Medulla oblongata (tissue), 1 donor: ENCODE data around the gene STMP1.
"Not testable (repeated sequence)": the region's sequence is repeated elsewhere in the genome, so short reads cannot be mapped to it uniquely, and the experiment has no call there.

Experiments
- DNase-seq: peaks from one replicate; pipeline ENCODE4 v3.0.0-alpha.2; 2015; ENCODE audit errors: extremely low spot score

STMP1 gene

GRCh38 chr7:135664046-135664589 lies 1.8 kb downstream of the STMP1 start:
- DNase-seq: no peak

DNA sequence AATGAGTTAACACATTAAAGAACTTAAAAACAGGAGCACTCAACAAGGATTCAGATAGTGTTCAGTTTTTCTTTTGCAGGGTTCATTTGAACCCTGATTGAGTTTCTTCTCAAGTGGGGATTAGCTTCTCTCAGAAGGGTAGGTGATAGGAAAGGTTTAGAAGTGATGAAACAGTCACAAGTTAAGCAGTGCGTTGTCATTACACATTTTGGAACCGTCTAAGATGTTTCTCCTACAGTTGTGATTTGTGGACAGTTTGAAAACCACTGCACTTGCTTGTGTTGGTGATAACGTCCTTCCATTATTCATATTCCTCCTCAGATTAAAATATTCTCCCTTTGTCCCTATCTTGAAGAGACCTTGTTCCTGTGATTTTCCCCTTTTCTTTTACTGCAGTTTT lies 2.7 kb downstream of the STMP1 start:
- no peak for DNase-seq

DNA sequence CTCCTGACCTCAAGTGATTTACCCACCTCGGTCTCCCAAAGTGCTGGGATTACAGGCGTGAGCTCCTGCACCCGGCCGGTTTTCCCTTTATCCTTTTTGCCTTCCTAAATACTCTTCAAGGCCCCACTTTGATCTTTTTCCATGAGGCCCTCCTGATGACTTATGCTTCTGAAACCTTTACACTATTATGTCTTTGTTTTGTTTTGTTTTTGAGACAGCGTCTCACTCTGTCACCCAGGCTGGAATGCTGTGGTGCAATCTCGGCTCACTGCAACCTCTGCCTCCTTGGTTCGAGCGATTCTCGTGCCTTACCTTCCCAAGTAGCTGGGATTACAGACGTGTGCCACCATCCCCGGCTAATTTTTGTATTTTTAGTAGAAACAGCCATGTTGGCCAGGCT lies 3.8 kb downstream of the STMP1 start:
- no peak for DNase-seq

DNA sequence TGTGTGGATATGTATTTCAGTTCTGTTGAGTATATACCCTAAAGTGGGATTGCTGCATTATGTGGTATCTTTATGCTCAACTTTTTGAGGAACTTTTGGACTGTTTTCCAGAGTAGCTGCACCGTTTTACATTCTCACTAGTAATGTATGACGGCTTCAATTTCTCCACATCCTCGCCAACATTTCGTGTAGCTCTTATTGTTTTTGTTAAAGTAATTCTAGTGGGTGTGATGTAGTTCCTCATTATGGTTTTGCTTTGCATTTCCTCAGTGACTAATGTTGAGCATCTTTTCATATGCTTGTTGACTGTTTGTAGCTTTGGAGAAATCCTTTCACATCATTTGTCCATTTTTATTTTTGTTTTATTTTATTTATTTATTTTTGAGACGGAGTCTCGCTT lies 4.5 kb downstream of the STMP1 start:
- DNase-seq: no peak

DNA sequence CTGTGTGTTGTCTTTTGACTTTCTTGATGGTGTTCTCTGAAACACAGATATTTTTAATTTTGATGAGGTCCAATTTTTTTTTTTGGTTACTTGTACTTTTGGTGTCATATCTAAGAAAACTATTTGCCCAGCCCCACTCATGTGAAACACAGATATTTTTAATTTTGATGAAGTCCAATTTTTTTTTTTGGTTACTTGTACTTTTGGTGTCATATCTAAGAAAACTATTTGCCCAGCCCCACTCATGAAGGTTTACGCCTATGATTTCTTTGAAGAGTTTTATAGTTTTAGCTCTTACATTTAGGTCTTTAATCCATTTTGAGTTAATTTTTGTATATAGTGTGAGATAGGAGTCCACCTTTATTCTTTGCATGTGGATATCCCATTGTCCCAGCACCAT lies 5.3 kb downstream of the STMP1 start:
- DNase-seq: not testable (repeated sequence)

- DNase-seq: not testable (repeated sequence)
Measured at GRCh38 chr7:135668852-135669395, 6.6 kb downstream of the STMP1 start.

DNA sequence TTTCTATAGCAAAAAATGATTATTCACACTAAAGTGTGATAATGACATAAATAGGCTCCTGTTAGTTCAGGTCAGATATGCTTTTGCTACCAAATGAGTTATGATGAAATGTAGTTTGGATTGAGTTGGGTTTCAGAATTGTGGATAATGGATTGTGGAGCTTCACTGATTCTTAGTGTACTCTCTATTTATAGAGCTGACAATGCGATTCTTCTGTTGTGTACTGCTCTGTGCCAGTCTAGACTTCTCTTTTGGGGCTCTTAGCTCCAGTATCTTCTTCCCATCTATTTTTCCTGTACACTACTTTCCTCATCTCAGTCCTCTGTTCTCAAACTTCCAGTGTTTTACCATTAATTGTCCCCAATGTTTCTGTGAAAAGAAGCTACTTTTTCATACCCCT lies 7.5 kb downstream of the STMP1 start:
- DNase-seq: no peak

DNA sequence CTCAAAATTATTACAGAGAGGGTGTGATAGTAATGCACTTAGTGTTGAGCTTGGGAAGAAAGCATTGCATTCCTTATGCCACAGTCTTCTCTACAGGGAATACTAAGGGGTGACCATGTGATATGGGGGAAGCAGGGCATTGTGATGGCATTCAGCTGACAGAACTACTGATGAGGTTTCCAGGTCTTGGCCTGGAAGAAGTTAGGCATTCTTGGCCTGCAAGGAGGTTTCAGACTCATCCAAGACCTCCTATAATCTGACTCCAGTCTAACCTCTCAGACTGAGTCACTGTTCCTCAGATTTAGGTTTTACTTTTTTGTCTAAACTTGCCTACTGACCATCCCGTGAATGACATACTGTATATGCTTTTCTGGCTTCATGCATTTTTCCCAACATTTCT lies 7.9 kb downstream of the STMP1 start:
- DNase-seq: peak; percentile 25

- DNase-seq: peak; percentile 78
Measured at GRCh38 chr7:135672560-135673359, 10.4 kb downstream of the STMP1 start.

GRCh38 chr7:135673360-135673706 lies 11.0 kb downstream of the STMP1 start:
- no peak for DNase-seq

DNA sequence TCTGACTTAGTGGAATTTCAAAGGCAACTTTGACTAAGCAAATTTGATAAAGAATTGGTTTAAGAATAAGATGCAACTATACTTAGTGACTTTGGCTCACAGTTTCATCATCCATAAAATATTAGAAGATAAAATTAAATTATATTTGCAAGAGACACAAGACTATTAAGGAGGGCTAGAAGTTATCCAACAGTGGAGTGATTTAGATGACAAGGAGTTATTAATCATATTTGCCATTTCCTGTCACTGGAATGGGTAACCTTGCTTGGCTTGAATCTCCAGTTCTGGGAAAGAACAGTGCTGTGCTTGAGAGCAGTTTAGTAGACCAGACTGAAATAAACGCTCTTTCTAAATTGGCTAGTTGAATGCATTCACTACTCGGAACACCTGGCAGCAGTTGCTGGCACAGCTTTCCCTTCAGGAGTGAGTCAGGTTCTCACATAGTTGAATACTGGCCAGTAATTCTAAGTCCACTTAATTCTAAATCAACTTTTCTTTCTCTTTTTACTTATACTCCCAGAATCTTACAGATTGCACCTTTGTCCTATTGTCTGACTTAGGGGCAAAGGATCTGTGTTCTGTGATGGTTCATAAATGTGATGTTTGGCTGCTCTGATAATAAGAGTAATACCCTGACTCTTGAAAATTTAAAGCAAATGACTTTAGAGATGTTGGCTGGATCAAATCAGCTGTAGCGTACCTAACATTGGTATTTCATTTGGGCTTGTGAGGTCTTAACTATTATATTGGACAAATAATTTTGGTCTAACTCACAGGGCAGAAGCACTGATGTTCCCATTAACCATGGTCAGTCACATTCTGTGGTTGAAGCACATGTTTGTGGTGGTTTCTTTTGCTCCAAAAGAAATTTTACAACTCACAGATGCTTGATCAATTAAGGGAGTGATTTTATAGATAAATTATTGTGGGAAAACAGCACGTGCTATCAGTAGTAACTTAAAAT lies 16.6 kb downstream of the STMP1 start:
- no peak for DNase-seq

DNA sequence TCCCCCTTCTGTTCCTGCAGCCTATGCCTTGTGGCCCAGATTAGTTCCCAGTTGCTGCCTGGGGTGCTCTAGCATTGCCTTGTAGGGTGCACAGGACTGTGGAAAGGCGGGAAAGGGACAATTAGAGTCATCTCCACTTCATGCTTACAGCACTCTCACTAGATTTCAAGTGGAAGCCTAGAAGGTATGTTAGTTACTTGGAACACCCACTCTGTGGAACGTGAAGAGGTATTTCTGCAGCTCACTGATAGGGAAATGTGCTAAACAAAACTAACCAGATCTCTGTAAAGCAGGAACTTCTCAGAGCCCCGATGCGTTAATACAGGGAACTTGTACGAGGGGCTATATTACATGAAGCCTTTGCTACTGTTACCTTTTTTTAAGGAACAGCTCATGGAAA lies 19.4 kb downstream of the STMP1 start:
- no peak for DNase-seq

GRCh38 chr7:135682191-135682590 lies 19.9 kb downstream of the STMP1 start:
- DNase-seq: no peak

- DNase-seq: no peak
Measured at GRCh38 chr7:135683609-135684008, 21.3 kb downstream of the STMP1 start.

DNA sequence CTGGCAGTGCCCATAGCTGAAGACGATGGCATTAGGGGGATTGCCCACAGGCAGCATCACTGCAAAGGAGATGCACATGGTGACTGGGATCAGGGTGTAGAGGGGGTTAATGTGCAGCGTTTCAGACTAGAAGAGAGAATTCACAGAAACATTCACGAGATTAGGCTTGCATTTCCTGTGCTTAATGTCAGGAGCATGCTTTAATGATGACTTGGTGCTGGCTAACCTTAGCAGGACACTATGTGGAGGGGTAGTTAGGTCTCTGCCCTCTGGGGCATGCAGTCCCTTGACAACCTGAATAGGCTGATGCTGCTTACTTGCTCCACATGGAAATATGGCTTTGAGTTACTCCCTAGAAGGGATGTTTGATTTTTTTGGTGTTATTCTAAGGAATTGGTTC lies 21.8 kb downstream of the STMP1 start:
- no peak for DNase-seq

DNA sequence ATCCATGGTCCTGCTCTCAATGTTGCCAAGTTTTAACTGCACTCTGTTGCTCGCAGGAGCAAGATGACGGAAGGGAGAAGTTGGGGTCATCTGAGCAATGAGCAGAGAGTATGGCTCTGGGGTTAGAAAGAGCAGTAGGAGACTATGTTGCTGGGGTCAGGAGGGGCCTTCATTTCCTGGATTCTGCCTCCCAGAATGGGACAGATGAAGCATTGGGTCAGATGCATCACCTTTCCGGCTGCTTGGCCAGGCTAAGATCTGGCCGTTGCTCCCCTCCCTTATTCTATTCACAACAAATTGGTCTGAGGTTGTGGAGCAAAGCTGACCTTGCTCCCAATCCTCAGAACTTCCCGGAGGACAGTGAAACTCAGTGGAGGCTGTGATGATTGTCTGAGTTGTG lies 22.4 kb downstream of the STMP1 start:
- no peak for DNase-seq

DNA sequence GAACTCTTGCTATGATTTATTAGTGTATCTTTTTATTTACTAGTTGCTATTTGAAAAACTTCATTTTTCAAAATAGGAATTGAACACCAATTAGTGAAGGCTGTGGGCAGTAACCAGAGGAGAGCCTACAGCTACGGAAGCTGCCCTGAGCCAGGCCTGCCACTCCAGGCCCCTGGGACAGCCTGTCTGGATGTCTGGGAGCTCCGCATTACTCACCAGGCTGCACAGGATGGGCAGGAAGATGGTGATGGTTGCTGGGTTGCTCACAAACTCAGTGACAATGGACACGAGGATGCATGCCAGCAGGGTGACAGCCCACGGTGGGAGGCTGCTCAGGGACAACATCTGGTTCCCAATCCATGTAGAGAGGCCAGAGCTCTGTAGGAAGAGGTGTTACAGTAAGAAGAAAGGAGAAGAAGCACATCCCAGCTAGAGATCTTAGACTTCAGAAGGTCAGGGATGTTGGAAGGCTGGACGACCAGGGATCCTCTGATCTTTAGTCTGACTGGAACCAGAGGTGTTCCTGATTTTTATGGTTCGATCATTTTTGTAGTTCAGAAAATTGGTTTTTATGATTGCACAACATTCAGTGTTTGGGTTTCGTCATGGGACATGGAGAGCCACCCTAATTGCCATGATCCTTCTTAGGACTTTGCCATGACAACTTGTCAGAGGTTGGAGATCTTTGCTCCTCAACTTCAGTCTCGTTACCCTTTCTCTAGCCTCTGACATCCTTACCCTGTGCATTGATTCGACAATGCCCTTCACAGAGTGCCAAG lies 23.2 kb downstream of the STMP1 start:
- no peak for DNase-seq

GRCh38 chr7:135687466-135687865 lies 25.2 kb downstream of the STMP1 start:
- no peak for DNase-seq

GRCh38 chr7:135690566-135690965 lies 28.3 kb downstream of the STMP1 start:
- no peak for DNase-seq

DNA sequence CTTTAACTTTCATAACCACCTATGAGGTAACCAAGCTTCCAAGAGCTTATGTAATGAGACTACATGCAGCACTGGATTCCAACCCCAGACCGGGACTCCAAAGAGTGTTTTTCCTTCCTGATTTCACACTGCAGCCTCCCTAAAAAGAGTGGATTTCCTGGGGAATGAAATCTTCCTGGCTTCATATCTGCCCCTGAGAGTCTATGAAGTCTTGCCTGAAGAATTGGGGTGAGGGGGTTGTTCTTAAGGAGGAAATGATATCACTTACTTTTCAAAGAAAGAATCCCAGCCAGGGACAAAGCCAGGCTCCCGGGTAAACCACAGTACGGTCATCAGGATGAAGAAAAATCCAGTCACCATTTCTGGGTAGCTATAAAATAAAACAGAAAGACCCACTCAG lies 29.7 kb downstream of the STMP1 start:
- DNase-seq: no peak

GRCh38 chr7:135692606-135693005 lies 30.3 kb downstream of the STMP1 start:
- not testable (repeated sequence) for DNase-seq

DNA sequence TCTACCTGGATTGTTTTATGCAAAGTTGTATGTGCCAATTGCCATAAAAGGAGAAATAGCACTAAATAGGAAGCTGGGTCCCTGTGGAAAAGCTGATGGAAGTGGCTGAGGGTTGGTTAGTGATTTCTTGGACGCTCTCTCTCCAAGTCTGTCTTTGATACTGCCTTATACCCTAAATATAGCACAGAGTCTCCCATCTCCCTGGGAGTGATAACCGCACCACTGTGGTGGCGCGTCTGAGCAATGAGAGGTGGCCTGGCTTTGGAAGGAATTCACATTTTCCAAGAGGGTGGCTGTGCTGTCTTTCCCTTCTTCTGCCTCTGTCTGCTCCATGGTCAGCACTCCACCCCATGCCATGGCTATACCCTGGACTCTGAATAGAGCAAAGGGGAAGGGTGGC lies 31.2 kb downstream of the STMP1 start:
- no peak for DNase-seq
